ENCODE data around the gene PBXIP1. TPM values are rescaled to one million over a fixed set of nuclear protein-coding genes. Genes with fewer than 3 reads are reported as not detected.

PBXIP1 gene
- total RNA-seq, 1 experiment from 2014 or later = 24.0 TPM

- H3K4me3 Mint-ChIP-seq (ENCODE audit: unreplicated experiment) = peak overlapping the region; percentile 59
- intact Hi-C loops (cut with micrococcal nuclease; ENCODE audit: unreplicated experiment) = loop anchor here (5.0 kb wide), 1 partner anchor 92 kb away; the partner anchor contains the start of gene EFNA4
- no peak overlapping the region for H3K4me3 ChIP-seq (ENCODE audit: low read depth, low read length)
- CTCF ChIA-PET = interaction anchor here (1.1 to 1.7 kb wide), 5 partner anchors 14 to 81 kb away, joined by 3 to 10 read pairs (median 5); partner anchors contain the start of genes ADAM15, PBXIP1 and PMVK
- H3K36me3 Mint-ChIP-seq (ENCODE audit: insufficient read depth, unreplicated experiment) = peaks cover 22% of the 10 kb centered on the region
- no peaks in the 10 kb centered on the region for H3K27me3 ChIP-seq (replicated peaks; ENCODE audit: control insufficient read depth, insufficient read depth, low read length)
- H3K4me1 Mint-ChIP-seq (ENCODE audit: low read depth, unreplicated experiment) = peaks cover 34% of the 10 kb centered on the region
- no TSS peak for BruUV-seq (replicated peaks)
- peaks cover 27% of the 10 kb centered on the region for H3K4me1 ChIP-seq
- peak overlapping the region; percentile 17 for H3K27ac Mint-ChIP-seq (ENCODE audit: unreplicated experiment)
- H3K36me3 ChIP-seq (ENCODE audit: control insufficient read depth, insufficient read depth, low read length) = peaks cover 5% of the 10 kb centered on the region
- H3K9me3 Mint-ChIP-seq (ENCODE audit: unreplicated experiment) = no peaks in the 10 kb centered on the region
- H3K9me3 ChIP-seq = no peaks in the 10 kb centered on the region
- no peaks in the 10 kb centered on the region for H3K27me3 Mint-ChIP-seq (ENCODE audit: insufficient read depth, unreplicated experiment)
- no peak for TF ChIP-seq CTCF (IDR thresholded peaks at IDR 0.05; ENCODE audit: insufficient read depth in 1 of 2, low read depth in 1 of 2, low read length in 1 of 2, severe bottlenecking in 1 of 2, unreplicated experiment in 1 of 2)
- DNase-seq = no peak
- POLR2A ChIA-PET = interaction anchor here (1.1 to 1.3 kb wide), 3 partner anchors 9 to 14 kb away, joined by 3 to 11 read pairs (median 6); partner anchors contain the start of genes FLAD1, PBXIP1 and PYGO2
Measured at GRCh38 chr1:154969860-154970452, 14.1 kb upstream of the PBXIP1 start.

- peaks cover 34% of the 10 kb centered on the region for H3K4me1 Mint-ChIP-seq (ENCODE audit: low read depth, unreplicated experiment)
- H3K9me3 ChIP-seq = no peaks in the 10 kb centered on the region
- TF ChIP-seq CTCF (IDR thresholded peaks at IDR 0.05; ENCODE audit: insufficient read depth in 1 of 2, low read depth in 1 of 2, low read length in 1 of 2, severe bottlenecking in 1 of 2, unreplicated experiment in 1 of 2) = no peak
- peaks cover 5% of the 10 kb centered on the region for H3K36me3 ChIP-seq (ENCODE audit: control insufficient read depth, insufficient read depth, low read length)
- ChIA-PET POLR2A (no interaction called here), CTCF (no interaction called here)
- H3K27me3 Mint-ChIP-seq (ENCODE audit: insufficient read depth, unreplicated experiment) = no peaks in the 10 kb centered on the region
- intact Hi-C loops (cut with micrococcal nuclease; ENCODE audit: unreplicated experiment) = no loop called here
- H3K27me3 ChIP-seq (replicated peaks; ENCODE audit: control insufficient read depth, insufficient read depth, low read length) = no peaks in the 10 kb centered on the region
- no peak for DNase-seq
- no TSS peak for BruUV-seq (replicated peaks)
- H3K4me1 ChIP-seq = peaks cover 27% of the 10 kb centered on the region
- no peak overlapping the region for H3K4me3 ChIP-seq (ENCODE audit: low read depth, low read length)
- H3K9me3 Mint-ChIP-seq (ENCODE audit: unreplicated experiment) = no peaks in the 10 kb centered on the region
- peaks cover 23% of the 10 kb centered on the region for H3K36me3 Mint-ChIP-seq (ENCODE audit: insufficient read depth, unreplicated experiment)
- peak overlapping the region; percentile 38 for H3K4me3 Mint-ChIP-seq (ENCODE audit: unreplicated experiment)
- peak overlapping the region; percentile 17 for H3K27ac Mint-ChIP-seq (ENCODE audit: unreplicated experiment)
Measured at GRCh38 chr1:154969246-154969645, 13.3 kb upstream of the PBXIP1 start.

GRCh38 chr1:154968731-154969130, 12.8 kb upstream of the PBXIP1 start:
- Histone ChIP-seq H3K27me3 (replicated peaks; ENCODE audit: control insufficient read depth, insufficient read depth, low read length) (no peaks in the 10 kb centered on the region), H3K4me3 (ENCODE audit: low read depth, low read length) (no peak overlapping the region), H3K4me1 (peaks cover 27% of the 10 kb centered on the region), H3K9me3 (no peaks in the 10 kb centered on the region), H3K36me3 (ENCODE audit: control insufficient read depth, insufficient read depth, low read length) (peaks cover 5% of the 10 kb centered on the region)
- Mint-ChIP-seq H3K27ac (ENCODE audit: unreplicated experiment) (peak overlapping the region; percentile 17), H3K27me3 (ENCODE audit: insufficient read depth, unreplicated experiment) (no peaks in the 10 kb centered on the region), H3K9me3 (ENCODE audit: unreplicated experiment) (no peaks in the 10 kb centered on the region), H3K4me1 (ENCODE audit: low read depth, unreplicated experiment) (peaks cover 37% of the 10 kb centered on the region), H3K4me3 (ENCODE audit: unreplicated experiment) (no peak overlapping the region), H3K36me3 (ENCODE audit: insufficient read depth, unreplicated experiment) (peaks cover 26% of the 10 kb centered on the region)
- ChIA-PET POLR2A (no interaction called here), CTCF (no interaction called here)
- no peak for DNase-seq
- BruUV-seq (replicated peaks) = no TSS peak
- no peak for TF ChIP-seq CTCF (IDR thresholded peaks at IDR 0.05; ENCODE audit: insufficient read depth in 1 of 2, low read depth in 1 of 2, low read length in 1 of 2, severe bottlenecking in 1 of 2, unreplicated experiment in 1 of 2)
- intact Hi-C loops (cut with micrococcal nuclease; ENCODE audit: unreplicated experiment) = no loop called here
